ENCODE measurements around the gene IL1RAPL2.

- TF ChIP-seq EP300 (IDR thresholded peaks at IDR 0.05), result no peak
- no peak for TF ChIP-seq CTCF (IDR thresholded peaks at IDR 0.05)
- TF ChIP-seq FOXS1 (CRISPR knock-in tag; IDR thresholded peaks at IDR 0.05), result no peak
- TF ChIP-seq SMC3 (IDR thresholded peaks at IDR 0.05), result no peak
- no peak for TF ChIP-seq POLR2AphosphoS2 (conservative IDR thresholded peaks at IDR 0.05; ENCODE audit: low read length)
- no peak for TF ChIP-seq PBX3 (IDR thresholded peaks at IDR 0.05)
- no peak for TF ChIP-seq REST (IDR thresholded peaks at IDR 0.05)
- TF ChIP-seq POLR2A (IDR thresholded peaks at IDR 0.05; ENCODE audit: low read length), result no peak
- TF ChIP-seq USF2 (IDR thresholded peaks at IDR 0.05), result no peak
- TF ChIP-seq RNF2 (IDR thresholded peaks at IDR 0.05; ENCODE audit: borderline replicate concordance, low read depth), result no peak
- no peak for TF ChIP-seq PHF8 (IDR thresholded peaks at IDR 0.05; ENCODE audit: borderline replicate concordance, low read depth)
- no peak for TF ChIP-seq CEBPB (IDR thresholded peaks at IDR 0.05)
Observed at GRCh38 chrX:104568304-104568915, 2.4 kb downstream of the IL1RAPL2 start.
